Bronchial epithelial cell (primary cell): ENCODE measurements around the gene DTYMK. TPM values are rescaled to one million over a fixed set of nuclear protein-coding genes. Genes with fewer than 3 reads are reported as not detected.

Experiments
- DNase-seq: peaks from one replicate; pipeline ENCODE4 v3.0.0-alpha.2; 2010; ENCODE audit warnings: low read depth
- FAIRE-seq: peaks from 2 replicates; lab custom pipeline; 2011; peaks lifted over from hg19 to GRCh38; lab: Jason Lieb, UNC
- H3K27me3 ChIP-seq: 2 replicates; pipeline ENCODE4 v1.5.1; 2011; ENCODE audit warnings: low read length; ENCODE audit not compliant: control insufficient read depth, insufficient read depth
- H3K36me3 ChIP-seq: 2 replicates; pipeline ENCODE4 v1.5.1; 2011; ENCODE audit warnings: low read length; ENCODE audit not compliant: control insufficient read depth, insufficient read depth
- H3K4me3 ChIP-seq: 2 replicates; pipeline ENCODE4 v1.5.1; 2011; ENCODE audit warnings: mild to moderate bottlenecking, low read depth, low read length, control low read depth
- total RNA-seq: library from RNA; depleted of rRNA; stranded (reverse); fragments of >200 nt; gene quantifications from 2 replicates; pipeline ENCODE4 v1.2.1, GENCODE V29; 2014
- TF ChIP-seq, protein P1 (sequence below): IDR thresholded peaks from 2 replicates; pipeline ENCODE4 v1.5.1; 2011; ENCODE audit warnings: mild to moderate bottlenecking, moderate library complexity, low read length, control low read depth, inconsistent platforms; ENCODE audit not compliant: insufficient read depth, severe bottlenecking

Gene DTYMK
- total RNA-seq, 1 donor from 2014 or later, result 21.1 TPM

DNA sequence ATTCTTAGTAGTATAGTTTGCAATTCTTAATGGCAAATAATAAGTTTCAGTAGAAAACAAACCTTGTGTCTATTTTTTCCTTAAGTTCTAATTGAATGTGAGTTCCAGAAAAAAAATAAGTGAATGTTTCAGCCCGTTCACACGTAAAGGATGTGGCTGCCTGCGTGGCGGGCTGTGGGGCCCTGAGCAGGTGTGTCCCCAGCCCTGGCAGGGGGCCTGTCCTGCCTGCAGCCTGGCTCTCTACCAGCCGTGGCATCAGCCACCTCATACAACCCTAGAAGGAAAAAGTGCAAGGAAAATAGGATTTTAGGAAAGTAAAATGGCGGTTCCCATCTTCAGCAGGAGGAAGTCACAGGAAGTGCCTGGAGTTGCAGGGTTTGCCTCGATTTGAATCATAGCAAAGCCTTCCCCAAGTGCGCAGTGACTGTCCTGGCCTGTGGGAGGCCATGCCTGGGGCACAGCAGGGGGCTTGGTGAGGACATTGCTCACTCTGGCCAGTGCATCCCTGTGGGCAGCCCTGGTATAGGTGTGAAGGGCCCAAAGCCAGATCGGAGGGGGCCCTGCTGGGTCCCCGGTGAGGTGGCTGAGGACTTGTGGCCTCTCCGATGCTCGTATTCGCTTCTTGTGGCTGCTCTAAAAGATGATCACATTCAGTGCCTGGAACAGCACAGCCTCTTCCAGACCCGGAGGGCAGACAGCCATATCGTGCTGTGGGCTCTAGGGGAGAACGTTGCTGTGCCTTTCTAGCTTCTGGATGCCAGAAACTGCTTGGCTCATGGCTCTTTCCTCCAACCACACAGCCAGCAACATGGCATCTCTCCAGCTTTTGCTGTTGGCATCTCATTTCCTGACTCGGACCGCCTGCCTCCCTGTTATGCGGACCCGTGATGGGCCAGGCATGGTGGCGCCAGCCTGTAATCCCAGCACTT is 12.6 kb downstream of the DTYMK start:
- Histone ChIP-seq H3K36me3 (peaks cover 20% of the 10 kb centered on the region), H3K4me3 (no peak overlapping the region), H3K27me3 (no peaks in the 10 kb centered on the region)
- FAIRE-seq (no peak), DNase-seq (no peak)
- TF ChIP-seq, protein P1, sequence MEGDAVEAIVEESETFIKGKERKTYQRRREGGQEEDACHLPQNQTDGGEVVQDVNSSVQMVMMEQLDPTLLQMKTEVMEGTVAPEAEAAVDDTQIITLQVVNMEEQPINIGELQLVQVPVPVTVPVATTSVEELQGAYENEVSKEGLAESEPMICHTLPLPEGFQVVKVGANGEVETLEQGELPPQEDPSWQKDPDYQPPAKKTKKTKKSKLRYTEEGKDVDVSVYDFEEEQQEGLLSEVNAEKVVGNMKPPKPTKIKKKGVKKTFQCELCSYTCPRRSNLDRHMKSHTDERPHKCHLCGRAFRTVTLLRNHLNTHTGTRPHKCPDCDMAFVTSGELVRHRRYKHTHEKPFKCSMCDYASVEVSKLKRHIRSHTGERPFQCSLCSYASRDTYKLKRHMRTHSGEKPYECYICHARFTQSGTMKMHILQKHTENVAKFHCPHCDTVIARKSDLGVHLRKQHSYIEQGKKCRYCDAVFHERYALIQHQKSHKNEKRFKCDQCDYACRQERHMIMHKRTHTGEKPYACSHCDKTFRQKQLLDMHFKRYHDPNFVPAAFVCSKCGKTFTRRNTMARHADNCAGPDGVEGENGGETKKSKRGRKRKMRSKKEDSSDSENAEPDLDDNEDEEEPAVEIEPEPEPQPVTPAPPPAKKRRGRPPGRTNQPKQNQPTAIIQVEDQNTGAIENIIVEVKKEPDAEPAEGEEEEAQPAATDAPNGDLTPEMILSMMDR, result no peak

DNA sequence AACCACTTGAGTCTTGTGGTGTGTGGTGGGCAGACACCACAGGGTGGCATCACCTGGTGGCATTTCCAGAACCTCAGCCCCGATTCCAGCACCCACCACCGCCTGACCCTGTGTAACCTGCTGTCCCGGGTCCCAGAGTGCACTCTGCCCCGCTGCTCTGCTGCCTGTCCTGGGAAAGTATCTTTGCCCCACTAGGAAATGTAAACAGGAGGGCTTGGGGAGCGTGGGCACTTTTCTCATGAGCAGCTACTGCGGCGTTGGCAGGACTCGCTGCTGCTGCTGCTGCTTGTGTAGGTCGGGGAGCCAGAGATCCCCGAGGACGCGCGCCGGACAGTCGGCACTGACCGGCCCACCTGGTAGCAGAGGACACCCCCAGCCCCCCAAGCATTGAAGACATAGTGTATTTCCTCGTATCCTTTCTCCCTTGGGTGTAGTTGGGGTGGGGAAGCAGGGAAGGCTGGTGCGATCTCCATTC is 13.4 kb downstream of the DTYMK start:
- FAIRE-seq (no peak), DNase-seq (no peak)
- Histone ChIP-seq H3K27me3 (no peaks in the 10 kb centered on the region), H3K36me3 (peaks cover 21% of the 10 kb centered on the region), H3K4me3 (no peak overlapping the region)
- TF ChIP-seq, protein P1, result no peak

DNA sequence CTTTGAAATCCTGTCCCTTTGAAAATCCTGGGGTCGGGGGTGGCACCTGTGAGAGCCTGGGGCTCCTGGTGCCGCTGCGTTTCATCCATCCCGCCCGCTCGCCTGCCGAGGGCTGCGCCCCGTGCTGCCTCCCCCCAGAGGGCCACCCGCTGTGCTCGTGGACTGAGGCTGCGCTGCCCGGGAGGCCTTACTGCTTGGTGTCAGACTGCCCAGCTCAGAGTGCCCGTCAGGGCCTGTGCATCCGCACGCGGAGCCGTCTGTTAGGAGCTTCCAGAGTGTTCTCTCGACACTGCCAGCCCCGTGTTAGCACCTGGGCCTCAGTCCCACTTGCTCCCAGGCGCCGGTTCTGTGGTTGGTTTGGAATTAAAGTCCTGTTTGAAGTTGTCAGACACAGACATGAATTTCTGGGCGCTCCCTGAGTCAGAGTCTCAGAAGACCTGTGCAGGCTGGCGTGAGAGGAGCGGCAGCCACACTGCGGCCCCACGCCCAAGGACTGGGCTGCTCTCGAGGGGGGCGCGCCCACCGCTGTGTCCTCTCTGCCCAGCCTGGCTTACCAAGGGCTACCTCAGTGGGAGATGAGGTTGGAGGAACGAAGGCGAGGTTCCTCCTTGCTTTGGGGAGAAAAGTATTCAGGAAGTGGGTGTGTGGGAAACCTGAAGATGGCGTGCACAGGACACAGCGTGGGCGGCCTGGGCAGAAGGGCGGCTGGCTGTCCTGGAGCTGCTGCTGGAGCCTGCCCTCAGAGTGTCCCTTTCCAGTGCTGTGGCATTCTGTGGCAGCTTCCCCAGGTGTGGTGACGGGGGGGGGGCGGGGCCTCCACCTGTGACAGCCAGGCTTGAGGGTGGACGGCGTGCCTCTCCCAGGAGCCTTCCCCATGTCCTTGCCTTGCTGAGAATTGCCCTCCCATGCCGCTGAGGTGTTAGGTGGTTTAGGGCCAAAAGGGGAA is 14.1 kb downstream of the DTYMK start:
- Histone ChIP-seq H3K4me3 (no peak overlapping the region), H3K27me3 (no peaks in the 10 kb centered on the region), H3K36me3 (peaks cover 23% of the 10 kb centered on the region)
- TF ChIP-seq, protein P1, result no peak
- FAIRE-seq, result no peak
- DNase-seq, result no peak

DNA sequence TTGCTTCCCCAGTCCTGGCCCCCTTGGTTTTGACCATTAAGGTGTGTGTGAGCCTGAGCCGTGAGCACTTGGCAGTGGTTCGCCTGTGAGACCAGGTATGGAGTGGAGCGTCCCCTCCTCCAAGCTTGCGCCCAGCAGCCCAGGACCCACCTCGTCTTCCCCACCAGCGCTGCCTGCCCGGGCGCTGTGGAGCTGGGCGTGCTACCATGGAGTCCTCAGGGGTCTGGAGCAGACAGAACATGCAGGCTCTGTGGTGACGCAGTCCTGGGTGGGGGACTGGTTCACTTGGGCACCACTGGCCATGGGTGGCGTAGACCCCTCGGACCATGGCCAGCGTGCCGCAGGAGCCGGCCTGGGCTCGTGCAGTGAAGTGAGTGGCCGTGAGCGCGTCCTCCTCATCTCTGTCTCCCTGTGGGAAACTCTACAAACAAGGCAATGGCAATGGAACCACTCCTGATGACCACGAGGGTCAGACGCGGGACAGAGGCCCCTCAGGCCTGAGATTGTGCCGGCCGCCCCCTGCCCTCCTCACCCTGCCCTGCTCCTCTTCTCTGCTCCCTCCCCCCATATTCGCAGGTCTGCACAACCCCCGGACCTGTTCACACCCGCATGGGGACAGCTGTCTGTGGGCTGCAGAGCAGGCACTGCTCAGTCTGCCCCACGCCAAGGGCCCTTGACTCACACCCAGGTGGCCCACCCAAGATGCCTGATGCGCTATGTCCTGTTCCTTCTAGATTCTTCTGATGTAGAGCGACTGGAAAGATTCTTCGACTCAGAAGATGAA is 15.0 kb downstream of the DTYMK start:
- peak; percentile 60 for FAIRE-seq
- peaks cover 24% of the 10 kb centered on the region for H3K36me3 ChIP-seq
- H3K4me3 ChIP-seq, result no peak overlapping the region
- no peak for DNase-seq
- no peaks in the 10 kb centered on the region for H3K27me3 ChIP-seq
- TF ChIP-seq, protein P1, result no peak

DNA sequence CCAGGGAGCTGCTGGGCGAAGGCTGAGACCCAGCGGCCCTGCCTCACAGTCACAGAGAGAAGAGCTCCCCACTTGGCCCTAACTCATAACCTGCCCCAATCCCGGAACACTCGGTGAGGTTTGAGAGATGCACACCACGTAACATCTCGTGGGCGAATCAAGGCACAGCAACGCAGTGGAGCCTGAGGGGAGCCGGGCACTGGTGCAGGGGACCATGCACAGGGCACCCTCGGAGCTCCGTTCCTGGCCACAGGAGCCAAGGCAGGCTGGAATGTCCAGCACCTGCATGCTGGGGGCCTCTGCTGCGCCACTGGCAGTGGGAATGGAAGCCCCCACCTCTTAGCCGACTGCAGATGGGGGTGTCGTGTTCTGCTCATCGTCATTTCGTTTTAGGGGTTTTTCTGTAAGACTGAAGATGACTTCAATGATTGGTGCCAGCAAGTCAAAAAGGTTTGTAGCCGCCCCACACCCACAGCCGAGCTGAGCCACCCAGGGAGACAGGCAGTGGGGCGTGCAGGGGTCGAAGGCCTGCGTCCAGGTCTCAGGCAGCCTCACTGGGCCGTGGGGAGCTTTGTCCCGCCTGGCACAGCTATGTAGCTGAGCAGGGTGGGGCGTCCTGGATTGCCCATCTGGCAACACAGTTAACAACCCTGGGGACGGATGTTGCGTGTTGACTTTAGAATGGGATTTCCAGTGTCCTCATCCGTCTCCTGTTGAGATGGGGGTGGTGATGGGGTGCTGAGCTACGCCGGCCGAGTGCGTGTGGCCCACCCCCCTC is 16.1 kb downstream of the DTYMK start:
- no peaks in the 10 kb centered on the region for H3K27me3 ChIP-seq
- TF ChIP-seq, protein P1, result no peak

More for the DNA sequence above, 16.1 kb downstream of the DTYMK start:
- DNase-seq (no peak), FAIRE-seq (no peak)
- H3K36me3 ChIP-seq, result peaks cover 27% of the 10 kb centered on the region
- no peak overlapping the region for H3K4me3 ChIP-seq
